ENCODE data around the gene SF3A2. TPM values are rescaled to one million over a fixed set of nuclear protein-coding genes. Genes with fewer than 3 reads are reported as not detected.

Gene SF3A2
- total RNA-seq, 2 experiments from 2014 or later = 142 to 151 TPM

DNA sequence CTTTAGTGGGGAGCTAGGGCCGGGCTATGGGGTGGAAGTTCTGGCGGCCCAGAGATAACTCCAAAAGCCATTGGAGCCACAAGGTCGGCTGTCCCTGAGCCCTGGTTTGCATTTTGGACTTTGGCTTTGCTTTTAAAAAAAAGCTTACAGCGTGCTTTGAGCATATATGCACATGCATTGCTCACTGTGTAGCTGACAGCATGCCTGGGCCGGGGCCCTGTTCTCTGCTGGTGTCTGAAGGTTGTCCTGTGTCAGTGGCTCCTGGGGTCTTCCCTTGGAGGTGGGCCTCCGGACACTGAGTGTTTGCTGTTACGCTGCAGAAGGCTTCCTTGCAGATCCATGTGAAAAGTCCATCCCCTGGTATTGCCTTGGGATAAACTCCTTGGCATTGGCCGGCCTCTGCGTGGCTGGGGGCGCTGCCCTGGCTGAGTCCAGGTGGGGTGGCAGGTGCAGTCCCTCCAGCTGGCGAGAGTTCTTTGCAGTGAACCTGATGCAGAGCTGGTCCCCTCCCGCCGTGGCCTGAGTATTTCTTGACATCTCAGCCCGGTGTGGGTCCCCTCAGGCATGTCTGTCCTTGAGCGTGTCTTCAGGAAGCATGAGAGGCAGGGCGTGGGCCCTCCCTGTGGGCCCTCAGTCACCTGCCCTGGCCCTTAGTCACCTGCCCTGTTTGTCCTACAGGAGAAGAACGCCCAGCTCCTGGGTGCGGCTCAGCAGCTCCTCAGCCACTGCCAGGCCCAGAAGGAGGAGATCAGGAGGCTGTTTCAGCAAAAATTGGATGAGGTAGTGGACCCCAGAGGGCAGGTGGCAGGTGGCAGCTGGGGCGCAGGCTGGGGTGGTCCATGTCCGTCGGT lies 23.5 kb upstream of the SF3A2 start:
- DNase-seq = no peak
- POLR2A ChIA-PET = no interaction called here
- CTCF ChIA-PET = interaction anchor here (0.6 to 1.9 kb wide), 2 partner anchors 23 to 44 kb away, joined by 4 to 5 read pairs; partner anchors contain the start of gene PLEKHJ1
- Mint-ChIP-seq H3K27ac (no peak overlapping the region), H3K4me1 (peaks cover 12% of the 10 kb centered on the region), H3K27me3 (no peaks in the 10 kb centered on the region), H3K9me3 (no peaks in the 10 kb centered on the region), H3K4me3 (no peak overlapping the region), H3K36me3 (ENCODE audit: low read depth) (peaks cover 21% of the 10 kb centered on the region)

DNA sequence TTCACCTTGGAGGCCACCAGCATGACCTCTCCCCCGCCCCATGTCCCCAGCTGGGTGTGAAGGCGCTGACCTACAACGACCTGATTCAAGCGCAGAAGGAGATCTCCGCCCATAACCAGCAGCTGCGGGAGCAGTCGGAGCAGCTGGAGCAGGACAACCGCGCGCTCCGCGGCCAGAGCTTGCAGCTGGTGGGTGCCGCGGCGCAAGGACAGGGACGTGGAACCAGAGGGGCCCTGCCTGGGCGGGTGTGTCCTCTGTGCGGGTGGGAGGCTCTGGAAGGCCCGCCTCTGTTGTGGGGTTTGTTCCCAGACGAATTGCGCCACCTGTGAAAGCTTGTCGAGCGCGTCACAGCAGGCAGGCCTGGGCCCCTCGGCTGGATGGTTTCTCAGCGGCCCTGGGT lies 22.8 kb upstream of the SF3A2 start:
- H3K4me3 Mint-ChIP-seq = no peak overlapping the region
- H3K4me1 Mint-ChIP-seq = peaks cover 12% of the 10 kb centered on the region
- no peak for DNase-seq
- H3K27ac Mint-ChIP-seq = no peak overlapping the region
- H3K36me3 Mint-ChIP-seq (ENCODE audit: low read depth) = peaks cover 21% of the 10 kb centered on the region
- no peaks in the 10 kb centered on the region for H3K27me3 Mint-ChIP-seq
- no peaks in the 10 kb centered on the region for H3K9me3 Mint-ChIP-seq
- ChIA-PET CTCF (interaction anchor here (1.9 kb wide), 1 partner anchor 22 kb away, joined by 5 read pairs; the partner anchor contains the start of gene PLEKHJ1), POLR2A (no interaction called here)

DNA sequence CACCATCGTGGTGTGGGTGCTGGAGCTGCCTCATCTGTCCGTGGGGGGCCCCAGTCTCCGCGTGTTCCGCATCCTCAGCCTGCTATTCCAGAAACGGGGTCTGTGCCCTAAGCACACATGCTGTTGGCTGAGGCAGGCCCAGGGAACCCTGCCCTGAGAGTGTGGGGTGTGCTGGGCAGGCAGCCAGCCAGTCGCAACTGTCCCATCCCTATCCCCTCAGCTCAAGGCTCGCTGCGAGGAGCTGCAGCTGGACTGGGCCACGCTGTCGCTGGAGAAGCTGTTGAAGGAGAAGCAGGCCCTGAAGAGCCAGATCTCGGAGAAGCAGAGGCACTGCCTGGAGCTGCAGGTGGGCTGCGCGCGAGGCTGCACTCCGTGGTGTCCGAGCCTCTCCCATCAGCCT lies 22.4 kb upstream of the SF3A2 start:
- Mint-ChIP-seq H3K27me3 (no peaks in the 10 kb centered on the region), H3K9me3 (no peaks in the 10 kb centered on the region), H3K4me1 (peaks cover 12% of the 10 kb centered on the region), H3K4me3 (no peak overlapping the region), H3K27ac (no peak overlapping the region), H3K36me3 (ENCODE audit: low read depth) (peaks cover 23% of the 10 kb centered on the region)
- no peak for DNase-seq
- ChIA-PET CTCF (interaction anchor here (0.8 to 1.3 kb wide), 2 partner anchors 29 to 569 kb away, joined by 3 to 4 read pairs; partner anchors contain the start of gene SGTA), POLR2A (no interaction called here)

DNA sequence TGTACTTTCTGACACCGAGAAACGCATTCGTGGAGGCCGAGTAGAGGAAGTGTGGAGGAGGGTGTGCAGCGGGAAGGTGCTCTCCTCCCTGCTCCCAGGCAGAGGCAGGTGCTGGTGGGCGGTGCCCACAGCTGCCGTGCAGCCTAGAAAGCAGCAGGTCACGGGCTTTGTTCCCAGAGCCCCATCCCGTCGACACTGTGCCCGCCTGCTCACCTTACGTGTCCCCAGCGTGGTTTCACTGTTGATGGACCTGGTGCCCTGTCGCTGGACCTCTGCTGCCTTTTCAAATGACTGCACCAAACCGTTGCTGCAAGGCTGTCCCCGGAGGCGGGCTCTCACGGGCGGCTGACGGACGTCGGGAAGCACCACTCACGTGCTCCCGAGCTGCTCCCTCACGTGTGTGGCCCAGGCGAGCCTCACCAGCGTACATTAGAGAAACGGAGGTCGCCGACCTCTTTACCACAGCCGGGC lies 21.3 kb upstream of the SF3A2 start:
- no peaks in the 10 kb centered on the region for H3K27me3 Mint-ChIP-seq
- H3K4me3 Mint-ChIP-seq = no peak overlapping the region
- no peak for DNase-seq
- H3K9me3 Mint-ChIP-seq = no peaks in the 10 kb centered on the region
- ChIA-PET POLR2A (no interaction called here), CTCF (interaction anchor here (1.3 to 1.4 kb wide), 2 partner anchors 13 to 30 kb away, joined by 3 to 4 read pairs; no protein-coding TSS in a partner anchor)
- H3K4me1 Mint-ChIP-seq = peaks cover 12% of the 10 kb centered on the region
- peak overlapping the region; percentile 54 for H3K27ac Mint-ChIP-seq
- peaks cover 25% of the 10 kb centered on the region for H3K36me3 Mint-ChIP-seq (ENCODE audit: low read depth)

DNA sequence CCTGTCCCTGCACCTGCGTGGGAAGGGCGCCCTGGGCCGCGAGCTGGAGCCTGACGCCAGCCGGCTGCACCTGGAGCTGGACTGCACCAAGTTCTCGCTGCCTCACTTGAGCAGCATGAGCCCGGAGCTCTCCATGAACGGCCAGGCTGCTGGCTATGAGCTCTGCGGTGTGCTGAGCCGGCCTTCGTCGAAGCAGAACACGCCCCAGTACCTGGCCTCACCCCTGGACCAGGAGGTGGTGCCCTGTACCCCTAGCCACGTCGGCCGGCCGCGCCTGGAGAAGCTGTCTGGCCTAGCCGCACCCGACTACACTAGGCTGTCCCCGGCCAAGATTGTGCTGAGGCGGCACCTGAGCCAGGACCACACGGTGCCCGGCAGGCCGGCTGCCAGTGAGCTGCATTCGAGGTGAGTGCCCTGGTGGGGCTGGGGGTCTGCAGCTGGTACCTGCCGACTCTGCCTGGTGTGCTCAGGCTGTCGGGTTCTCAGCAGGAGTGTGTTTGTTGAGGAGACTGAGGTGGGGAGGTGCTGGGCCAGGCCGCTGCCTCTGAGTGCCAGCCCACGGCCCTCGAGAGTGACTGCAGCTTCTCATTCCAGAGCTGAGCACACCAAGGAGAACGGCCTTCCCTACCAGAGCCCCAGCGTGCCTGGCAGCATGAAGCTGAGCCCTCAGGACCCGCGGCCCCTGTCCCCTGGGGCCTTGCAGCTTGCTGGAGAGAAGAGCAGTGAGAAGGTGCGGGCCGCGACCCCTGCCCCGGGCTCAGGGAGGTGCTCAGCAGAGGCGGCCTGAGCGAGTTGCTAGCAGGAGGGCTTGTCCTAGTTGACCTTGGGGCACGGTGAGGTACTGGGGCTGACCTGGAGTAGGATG lies 20.0 kb upstream of the SF3A2 start:
- no peaks in the 10 kb centered on the region for H3K9me3 Mint-ChIP-seq
- DNase-seq = no peak
- ChIA-PET POLR2A (no interaction called here), CTCF (interaction anchor here (0.9 to 1.4 kb wide), 3 partner anchors 11 to 199 kb away, joined by 3 to 4 read pairs (median 3); partner anchors contain the start of gene PLEKHJ1)
- no peak overlapping the region for H3K4me3 Mint-ChIP-seq
- peaks cover 21% of the 10 kb centered on the region for H3K36me3 Mint-ChIP-seq (ENCODE audit: low read depth)
- H3K27ac Mint-ChIP-seq = no peak overlapping the region
- H3K27me3 Mint-ChIP-seq = no peaks in the 10 kb centered on the region
- H3K4me1 Mint-ChIP-seq = peaks cover 12% of the 10 kb centered on the region

DNA sequence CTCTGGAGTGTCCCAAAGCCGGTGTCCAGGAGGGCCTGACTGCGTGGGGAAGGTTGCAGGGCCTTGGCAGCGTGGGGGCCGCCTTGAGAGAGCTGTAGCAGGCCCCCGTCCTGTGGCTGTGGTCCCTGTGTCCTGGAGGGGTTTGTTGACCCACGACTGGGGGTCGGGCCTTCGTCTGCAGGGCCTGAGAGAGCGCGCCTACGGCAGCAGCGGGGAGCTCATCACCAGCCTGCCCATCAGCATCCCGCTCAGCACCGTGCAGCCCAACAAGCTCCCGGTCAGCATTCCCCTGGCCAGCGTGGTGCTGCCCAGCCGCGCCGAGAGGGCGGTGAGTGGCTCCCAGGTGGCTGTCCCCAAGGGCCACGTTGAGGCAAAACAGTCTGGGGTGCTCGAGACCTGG lies 19.0 kb upstream of the SF3A2 start:
- H3K9me3 Mint-ChIP-seq = no peaks in the 10 kb centered on the region

DNA sequence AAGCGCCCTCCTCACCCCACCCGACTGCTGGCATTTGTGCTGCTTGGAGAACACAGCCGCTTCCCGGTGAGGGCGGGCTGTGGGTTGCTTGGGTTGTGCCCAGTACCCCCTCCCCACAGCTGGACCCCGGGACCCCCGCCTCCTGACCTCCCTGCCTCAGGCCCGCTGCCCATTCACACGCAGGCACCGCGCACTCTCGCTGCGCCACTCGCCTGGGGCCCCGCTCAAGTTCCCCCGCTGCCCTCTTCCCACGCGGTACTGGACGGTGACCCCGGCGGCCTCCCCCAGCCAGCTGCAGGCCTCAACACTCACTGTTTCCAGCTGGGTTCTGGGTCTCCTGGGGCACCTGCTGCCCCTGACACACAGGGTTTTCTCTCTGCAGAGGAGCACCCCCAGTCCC lies 16.9 kb upstream of the SF3A2 start:
- POLR2A ChIA-PET = no interaction called here
- no peak overlapping the region for H3K4me3 Mint-ChIP-seq
- H3K36me3 Mint-ChIP-seq (ENCODE audit: low read depth) = peaks cover 20% of the 10 kb centered on the region
- CTCF ChIA-PET = no interaction called here
- no peak overlapping the region for H3K27ac Mint-ChIP-seq
- DNase-seq = no peak
- no peaks in the 10 kb centered on the region for H3K27me3 Mint-ChIP-seq
- no peaks in the 10 kb centered on the region for H3K9me3 Mint-ChIP-seq
- H3K4me1 Mint-ChIP-seq = peaks cover 15% of the 10 kb centered on the region

More for the DNA sequence above, 19.0 kb upstream of the SF3A2 start:
- no peak overlapping the region for H3K27ac Mint-ChIP-seq
- CTCF ChIA-PET = interaction anchor here (1.1 kb wide), 1 partner anchor 10 kb away, joined by 3 read pairs; no protein-coding TSS in a partner anchor
- H3K4me3 Mint-ChIP-seq = no peak overlapping the region
- DNase-seq = no peak
- peaks cover 16% of the 10 kb centered on the region for H3K36me3 Mint-ChIP-seq (ENCODE audit: low read depth)
- peaks cover 12% of the 10 kb centered on the region for H3K4me1 Mint-ChIP-seq
- H3K27me3 Mint-ChIP-seq = no peaks in the 10 kb centered on the region
- POLR2A ChIA-PET = no interaction called here

DNA sequence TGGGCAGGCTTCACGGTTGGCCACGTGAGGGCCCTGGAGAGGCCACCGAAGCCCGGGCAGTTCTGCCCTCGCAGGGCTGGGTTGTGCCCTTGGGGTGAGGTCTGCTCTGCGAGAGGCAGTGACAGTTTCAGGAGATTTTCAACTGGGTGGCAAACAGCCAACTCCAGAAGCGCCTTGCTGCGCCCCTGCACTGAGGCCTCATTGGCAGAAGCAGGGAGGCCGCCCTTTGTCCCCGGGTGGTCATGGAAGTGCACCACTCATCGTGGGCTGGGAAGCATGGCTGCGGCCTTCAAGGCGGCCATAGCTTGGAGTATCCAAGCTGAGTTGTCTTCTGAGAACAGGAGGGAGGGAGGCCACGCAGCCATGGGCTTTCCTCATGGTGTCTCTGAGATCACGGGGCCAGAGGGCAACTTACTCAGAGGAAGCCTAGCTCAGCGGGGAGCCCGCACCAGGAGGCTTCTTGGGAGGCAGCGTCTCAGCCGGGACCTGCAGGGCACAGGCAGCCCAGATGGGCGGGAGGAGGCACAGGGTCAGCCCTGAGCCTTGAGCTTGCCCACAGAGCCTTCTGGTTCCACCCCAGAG lies 15.3 kb upstream of the SF3A2 start:
- POLR2A ChIA-PET = no interaction called here
- no peak for DNase-seq
- Mint-ChIP-seq H3K4me1 (peaks cover 6% of the 10 kb centered on the region), H3K27ac (peak overlapping the region; percentile 9), H3K36me3 (ENCODE audit: low read depth) (peaks cover 23% of the 10 kb centered on the region), H3K4me3 (no peak overlapping the region), H3K9me3 (no peaks in the 10 kb centered on the region), H3K27me3 (no peaks in the 10 kb centered on the region)
- CTCF ChIA-PET = no interaction called here

DNA sequence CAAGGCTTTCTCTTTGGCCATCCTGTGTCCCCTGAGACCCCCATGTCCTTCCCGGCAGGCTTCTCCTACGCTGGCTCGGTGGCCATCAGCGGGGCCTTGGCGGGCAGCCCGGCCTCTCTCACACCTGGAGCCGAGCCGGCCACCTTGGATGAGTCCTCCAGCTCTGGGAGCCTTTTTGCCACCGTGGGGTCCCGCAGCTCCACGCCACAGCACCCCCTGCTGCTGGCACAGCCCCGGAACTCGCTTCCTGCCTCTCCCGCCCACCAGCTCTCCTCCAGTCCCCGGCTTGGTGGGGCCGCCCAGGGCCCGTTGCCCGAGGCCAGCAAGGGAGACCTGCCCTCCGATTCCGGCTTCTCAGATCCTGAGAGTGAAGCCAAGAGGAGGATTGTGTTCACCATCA lies 14.7 kb upstream of the SF3A2 start:
- Mint-ChIP-seq H3K27me3 (no peaks in the 10 kb centered on the region), H3K36me3 (ENCODE audit: low read depth) (peaks cover 23% of the 10 kb centered on the region), H3K9me3 (no peaks in the 10 kb centered on the region), H3K4me1 (peaks cover 6% of the 10 kb centered on the region), H3K4me3 (no peak overlapping the region), H3K27ac (no peak overlapping the region)
- no peak for DNase-seq
- ChIA-PET CTCF (no interaction called here), POLR2A (no interaction called here)

DNA sequence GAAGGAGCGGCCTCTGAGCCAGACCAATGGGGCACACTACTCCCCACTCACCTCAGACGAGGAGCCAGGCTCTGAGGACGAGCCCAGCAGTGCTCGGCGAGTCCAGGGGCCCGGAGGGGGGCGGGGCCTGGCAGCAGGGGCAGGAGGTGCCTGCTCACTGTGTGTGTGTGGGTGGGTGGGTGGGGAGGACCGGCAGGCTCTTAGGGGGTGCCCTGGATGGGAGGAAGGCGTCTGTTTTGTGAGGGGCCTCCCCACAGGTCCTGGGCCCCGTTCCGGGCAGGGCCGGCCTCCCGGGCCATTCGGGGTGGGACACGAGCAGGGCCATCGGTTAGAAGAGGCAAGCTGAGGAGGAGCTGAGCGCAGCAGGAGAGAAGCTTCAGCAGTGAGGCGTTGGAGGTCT lies 13.2 kb upstream of the SF3A2 start:
- Mint-ChIP-seq H3K27ac (no peak overlapping the region), H3K36me3 (ENCODE audit: low read depth) (peaks cover 18% of the 10 kb centered on the region), H3K4me1 (peaks cover 6% of the 10 kb centered on the region), H3K9me3 (no peaks in the 10 kb centered on the region), H3K27me3 (no peaks in the 10 kb centered on the region), H3K4me3 (no peak overlapping the region)
- CTCF ChIA-PET = interaction anchor here (0.6 kb wide), 1 partner anchor 235 kb away, joined by 3 read pairs; no protein-coding TSS in a partner anchor
- no peak for DNase-seq
- POLR2A ChIA-PET = no interaction called here

DNA sequence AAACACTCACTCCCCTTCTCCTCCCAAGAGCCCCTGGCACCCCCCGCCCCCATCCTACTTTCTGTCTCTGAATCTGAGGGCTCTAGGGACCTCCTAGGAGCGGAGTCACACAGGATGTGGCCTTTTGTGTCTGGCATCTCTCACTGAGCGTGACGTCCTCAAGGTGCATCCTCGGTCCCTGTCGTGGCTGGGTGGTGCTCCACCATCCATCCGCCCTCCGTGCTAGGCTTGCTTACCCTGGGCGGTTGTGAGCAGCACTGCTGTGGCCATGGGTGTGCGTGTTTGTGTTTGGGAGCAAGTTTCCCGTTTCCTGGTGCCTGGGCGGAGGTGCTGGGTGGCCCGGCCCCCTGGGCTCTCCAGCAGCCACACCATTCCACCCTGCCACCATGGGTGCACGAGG lies 12.7 kb upstream of the SF3A2 start:
- CTCF ChIA-PET = no interaction called here
- Mint-ChIP-seq H3K36me3 (ENCODE audit: low read depth) (peaks cover 21% of the 10 kb centered on the region), H3K4me1 (peaks cover 6% of the 10 kb centered on the region), H3K9me3 (no peaks in the 10 kb centered on the region), H3K27ac (no peak overlapping the region), H3K4me3 (no peak overlapping the region), H3K27me3 (no peaks in the 10 kb centered on the region)
- POLR2A ChIA-PET = no interaction called here
- no peak for DNase-seq

DNA sequence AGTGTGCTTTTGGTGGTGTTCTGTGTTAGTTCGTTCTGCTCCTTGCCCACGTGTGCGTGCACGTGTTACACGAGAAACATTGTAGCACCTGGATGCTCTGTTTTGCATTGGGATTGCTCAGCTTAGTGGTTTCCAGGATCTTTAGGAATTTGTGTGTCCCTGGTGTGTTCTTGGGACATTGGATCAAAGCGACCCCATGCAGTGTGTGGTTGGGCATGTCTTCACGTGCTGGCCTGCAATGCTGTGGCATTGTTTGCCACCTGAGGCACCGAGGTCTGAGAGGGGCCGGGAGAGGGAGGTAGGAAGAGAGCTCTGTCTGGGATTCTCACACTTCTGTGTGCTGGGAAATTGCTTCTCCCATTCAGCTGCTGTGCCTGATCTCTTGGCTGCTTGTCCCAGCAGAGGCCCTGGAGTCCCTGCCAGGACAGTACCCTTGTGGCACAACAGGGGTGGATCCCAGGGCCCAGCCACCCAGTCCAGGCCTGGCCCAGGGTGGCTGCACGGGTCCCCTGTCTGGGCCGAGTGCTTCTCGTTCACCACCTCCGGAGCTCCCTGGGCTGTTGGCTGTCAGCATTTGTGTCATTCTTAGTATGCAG lies 11.8 kb upstream of the SF3A2 start:
- Mint-ChIP-seq H3K4me1 (peaks cover 6% of the 10 kb centered on the region), H3K4me3 (no peak overlapping the region), H3K36me3 (ENCODE audit: low read depth) (peaks cover 23% of the 10 kb centered on the region), H3K27ac (no peak overlapping the region), H3K9me3 (no peaks in the 10 kb centered on the region), H3K27me3 (no peaks in the 10 kb centered on the region)
- DNase-seq = no peak
- ChIA-PET CTCF (no interaction called here), POLR2A (no interaction called here)
